HUES48 (cell line): ENCODE data around the gene PRKAG2.

Source experiments
- H3K27ac ChIP-seq: one replicate; pipeline ENCODE4 v1.7.0; 2013; ENCODE audit warnings: low read depth, low read length, inconsistent platforms
- H3K27me3 ChIP-seq: 2 replicates; pipeline ENCODE4 v1.6.1; 2013; ENCODE audit warnings: mild to moderate bottlenecking, low read length; ENCODE audit not compliant: control insufficient read depth, insufficient read depth
- H3K36me3 ChIP-seq: 2 replicates; pipeline ENCODE4 v1.6.1; 2013; ENCODE audit warnings: low read length; ENCODE audit not compliant: control insufficient read depth, insufficient read depth
- H3K4me1 ChIP-seq: 2 replicates; pipeline ENCODE4 v1.6.1; 2013; ENCODE audit warnings: mild to moderate bottlenecking, low read length; ENCODE audit not compliant: control insufficient read depth, insufficient read depth
- H3K4me3 ChIP-seq: 2 replicates; pipeline ENCODE4 v1.5.1; 2013; ENCODE audit warnings: mild to moderate bottlenecking, low read depth, low read length
- H3K9ac ChIP-seq: 2 replicates; pipeline ENCODE4 v1.6.1; 2013; ENCODE audit warnings: mild to moderate bottlenecking, low read depth, low read length, moderate library complexity
- H3K9me3 ChIP-seq: 2 replicates; pipeline ENCODE4 v1.6.1; 2013; ENCODE audit warnings: low read length; ENCODE audit not compliant: control insufficient read depth, insufficient read depth

PRKAG2 gene

DNA sequence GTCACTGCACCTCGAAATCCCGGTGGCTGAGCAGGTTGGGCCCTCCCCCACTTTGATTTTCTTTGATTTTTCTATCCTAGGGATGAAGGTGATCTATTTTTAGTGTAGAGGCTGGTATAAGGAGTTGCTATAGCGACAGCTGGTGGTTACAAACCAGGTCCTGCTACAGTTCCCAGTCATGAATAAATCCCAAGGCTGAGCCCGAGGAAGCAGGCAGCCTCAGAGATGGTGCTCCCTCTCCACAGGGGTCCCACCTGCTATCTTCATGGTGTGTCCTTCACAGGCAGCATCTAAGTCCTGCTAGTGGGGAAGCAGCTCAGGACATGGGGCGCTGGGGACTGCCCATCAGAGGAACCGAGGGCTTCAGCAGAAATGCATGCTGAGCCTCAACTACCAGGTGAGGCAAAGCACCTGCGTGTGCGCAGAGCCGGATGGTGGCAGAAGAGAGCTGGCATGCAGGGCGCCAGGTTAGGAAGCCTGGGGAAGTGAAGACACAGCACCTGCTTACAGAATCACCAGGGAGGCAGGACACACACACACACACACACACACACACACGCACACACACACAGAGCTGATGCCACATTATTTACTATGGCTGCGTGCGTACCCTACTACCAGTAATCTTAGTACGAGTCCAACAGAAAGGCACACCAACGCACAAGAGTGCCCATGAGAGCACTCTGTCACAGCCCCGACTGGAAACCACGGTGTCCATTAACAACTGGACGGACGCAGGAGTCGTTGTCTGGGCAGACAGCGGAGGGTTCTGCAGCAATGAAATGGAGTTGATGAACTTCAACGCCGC lies 150.9 kb downstream of the PRKAG2 start:
- Histone ChIP-seq H3K9me3 (no peaks in the 10 kb centered on the region), H3K27me3 (no peaks in the 10 kb centered on the region), H3K9ac (no peak overlapping the region), H3K36me3 (no peaks in the 10 kb centered on the region), H3K27ac (no peak overlapping the region), H3K4me1 (no peaks in the 10 kb centered on the region), H3K4me3 (no peak overlapping the region)

- no peak overlapping the region for H3K4me3 ChIP-seq
- H3K27me3 ChIP-seq: no peaks in the 10 kb centered on the region
- H3K9me3 ChIP-seq: no peaks in the 10 kb centered on the region
- H3K27ac ChIP-seq: no peak overlapping the region
- H3K9ac ChIP-seq: no peak overlapping the region
- H3K4me1 ChIP-seq: no peaks in the 10 kb centered on the region
- no peaks in the 10 kb centered on the region for H3K36me3 ChIP-seq
These were observed 151.9 kb downstream of the PRKAG2 start for GRCh38 chr7:151724920-151725584.

- H3K9ac ChIP-seq: no peak overlapping the region
- no peaks in the 10 kb centered on the region for H3K36me3 ChIP-seq
- no peak overlapping the region for H3K4me3 ChIP-seq
- no peaks in the 10 kb centered on the region for H3K9me3 ChIP-seq
- H3K4me1 ChIP-seq: no peaks in the 10 kb centered on the region
- no peaks in the 10 kb centered on the region for H3K27me3 ChIP-seq
- no peak overlapping the region for H3K27ac ChIP-seq
These were observed 152.5 kb downstream of the PRKAG2 start for GRCh38 chr7:151724250-151724915.

DNA sequence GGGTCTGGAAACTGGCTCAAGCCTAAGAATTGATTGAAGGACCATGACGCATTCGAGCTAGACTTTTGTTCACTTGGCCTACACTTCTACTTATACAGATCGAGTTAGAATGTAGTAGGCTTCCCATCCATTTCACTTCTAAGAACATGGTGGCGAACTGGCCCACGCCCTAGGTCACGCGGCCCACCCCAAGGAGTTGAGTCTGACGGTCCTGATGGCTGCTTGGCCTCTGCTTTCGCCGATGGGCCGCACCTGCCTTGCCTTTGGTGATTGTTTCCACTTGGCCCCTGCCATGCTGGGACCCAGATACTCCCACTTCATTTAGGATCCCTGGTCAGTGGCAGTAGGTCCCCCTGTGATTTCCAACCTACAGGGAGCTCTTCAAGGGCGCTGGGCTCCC lies 153.6 kb downstream of the PRKAG2 start:
- Histone ChIP-seq H3K36me3 (no peaks in the 10 kb centered on the region), H3K27ac (no peak overlapping the region), H3K4me1 (no peaks in the 10 kb centered on the region), H3K4me3 (no peak overlapping the region), H3K9ac (no peak overlapping the region), H3K9me3 (no peaks in the 10 kb centered on the region), H3K27me3 (no peaks in the 10 kb centered on the region)

- H3K4me3 ChIP-seq: no peak overlapping the region
- no peak overlapping the region for H3K27ac ChIP-seq
- no peak overlapping the region for H3K9ac ChIP-seq
- H3K36me3 ChIP-seq: no peaks in the 10 kb centered on the region
- H3K9me3 ChIP-seq: no peaks in the 10 kb centered on the region
- no peaks in the 10 kb centered on the region for H3K4me1 ChIP-seq
- H3K27me3 ChIP-seq: no peaks in the 10 kb centered on the region
These were observed 154.4 kb downstream of the PRKAG2 start for GRCh38 chr7:151722533-151722932.

DNA sequence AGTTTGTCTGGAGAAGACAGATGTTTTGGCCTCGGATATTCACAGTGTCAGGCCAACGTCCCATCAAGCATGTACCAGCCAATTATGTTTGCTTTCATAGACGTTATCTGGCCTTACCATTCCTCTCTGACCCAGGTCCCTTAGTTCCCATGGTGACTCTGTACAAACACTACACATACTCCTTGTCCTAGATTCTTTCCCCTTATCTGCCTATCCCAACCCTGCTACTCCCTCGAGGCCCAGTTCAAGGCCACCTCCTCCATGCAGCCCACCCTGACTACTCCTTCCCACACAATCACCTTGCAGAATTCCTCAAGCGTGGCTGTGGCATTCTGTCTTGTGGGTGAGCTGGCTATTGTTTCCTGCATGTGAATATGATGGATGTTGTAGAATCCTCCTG lies 155.2 kb downstream of the PRKAG2 start:
- Histone ChIP-seq H3K27ac (no peak overlapping the region), H3K4me1 (no peaks in the 10 kb centered on the region), H3K9me3 (no peaks in the 10 kb centered on the region), H3K27me3 (no peaks in the 10 kb centered on the region), H3K36me3 (no peaks in the 10 kb centered on the region), H3K4me3 (no peak overlapping the region), H3K9ac (no peak overlapping the region)

DNA sequence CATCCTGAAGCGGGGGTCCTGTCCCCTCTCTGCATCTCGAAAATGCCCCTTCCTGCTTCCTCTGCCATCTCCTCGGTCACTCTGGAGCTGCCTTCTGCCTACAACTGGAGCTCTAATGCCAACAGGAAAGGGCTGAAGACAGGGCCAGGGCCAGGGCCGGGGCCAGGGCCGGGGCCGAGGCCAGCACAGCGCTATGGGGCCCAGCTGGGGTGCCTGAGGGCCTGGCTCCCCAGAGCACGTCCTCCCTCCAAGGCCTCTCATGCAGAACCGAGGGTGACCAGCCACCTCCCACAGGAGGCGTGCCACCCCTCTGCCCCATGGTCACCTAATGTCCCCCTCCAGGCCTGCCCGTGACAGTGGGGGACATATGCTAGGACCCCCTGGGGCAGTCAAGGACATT lies 155.7 kb downstream of the PRKAG2 start:
- Histone ChIP-seq H3K4me3 (no peak overlapping the region), H3K27me3 (no peaks in the 10 kb centered on the region), H3K9me3 (no peaks in the 10 kb centered on the region), H3K9ac (no peak overlapping the region), H3K36me3 (no peaks in the 10 kb centered on the region), H3K4me1 (no peaks in the 10 kb centered on the region), H3K27ac (no peak overlapping the region)

- H3K9me3 ChIP-seq: no peaks in the 10 kb centered on the region
- H3K4me1 ChIP-seq: no peaks in the 10 kb centered on the region
- H3K9ac ChIP-seq: no peak overlapping the region
- no peaks in the 10 kb centered on the region for H3K27me3 ChIP-seq
- no peaks in the 10 kb centered on the region for H3K36me3 ChIP-seq
- H3K27ac ChIP-seq: no peak overlapping the region
- H3K4me3 ChIP-seq: no peak overlapping the region
These were observed 156.6 kb downstream of the PRKAG2 start for GRCh38 chr7:151720280-151720679.

DNA sequence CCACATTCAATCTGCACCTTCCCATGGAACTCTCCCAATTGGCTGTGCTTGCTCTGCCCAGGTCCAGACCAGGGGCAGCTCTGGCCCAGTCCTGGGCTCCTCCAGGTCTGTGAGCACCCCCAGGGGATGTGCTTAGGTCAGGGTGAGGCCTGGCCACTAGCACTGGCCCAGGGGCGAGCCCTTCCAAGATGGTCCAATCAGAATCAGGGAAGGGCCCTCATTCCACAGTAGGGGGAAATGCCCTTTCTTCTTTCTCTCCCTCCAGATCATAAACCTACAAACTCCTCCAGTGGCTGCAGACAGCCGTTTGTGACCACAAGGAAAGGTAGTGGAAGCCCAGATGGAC lies 157.0 kb downstream of the PRKAG2 start:
- Histone ChIP-seq H3K9ac (no peak overlapping the region), H3K27ac (no peak overlapping the region), H3K4me3 (no peak overlapping the region), H3K4me1 (no peaks in the 10 kb centered on the region), H3K27me3 (no peaks in the 10 kb centered on the region), H3K9me3 (no peaks in the 10 kb centered on the region), H3K36me3 (no peaks in the 10 kb centered on the region)

DNA sequence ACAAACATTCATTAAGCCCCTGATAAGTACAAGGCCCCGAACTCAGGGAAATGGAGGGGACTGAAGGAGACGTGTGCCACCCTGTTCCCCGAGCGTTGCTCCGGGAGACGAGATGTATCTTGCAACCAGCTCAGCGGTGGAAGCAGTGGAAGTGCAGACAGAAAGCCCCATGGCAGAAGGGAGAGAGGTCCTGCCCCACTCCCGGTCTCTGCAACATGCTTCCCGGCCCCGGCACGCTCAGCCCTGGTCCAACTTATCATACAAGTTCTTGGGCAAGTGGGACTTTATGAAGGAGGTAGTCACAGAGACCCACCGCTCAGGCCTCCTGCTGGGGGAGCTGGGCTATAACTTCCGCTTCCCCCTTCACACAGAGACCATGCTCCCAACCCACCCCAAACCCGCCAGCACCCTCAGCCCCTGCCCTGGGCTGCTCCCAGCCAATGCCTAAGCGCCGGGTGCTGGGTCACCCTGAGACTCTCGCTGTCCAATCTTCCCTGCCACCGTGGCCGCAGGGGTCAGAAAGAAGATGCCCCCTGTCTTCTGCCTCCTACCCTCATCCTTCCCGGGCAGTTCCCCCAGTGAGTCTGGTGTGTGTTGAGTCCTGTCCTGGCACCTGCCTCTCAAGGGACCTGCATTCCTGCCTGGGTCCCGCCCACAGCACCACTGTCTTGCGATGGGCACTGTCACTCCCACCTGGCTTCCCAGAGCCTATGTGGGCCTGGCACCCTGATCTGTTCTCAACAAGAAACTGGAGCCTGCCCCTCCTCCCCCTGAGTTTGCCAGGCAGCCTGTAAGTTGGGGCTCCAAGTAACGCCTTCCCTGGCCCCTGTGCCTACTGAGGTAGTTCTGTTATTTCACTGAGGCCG lies 157.7 kb downstream of the PRKAG2 start:
- Histone ChIP-seq H3K27ac (no peak overlapping the region), H3K9me3 (no peaks in the 10 kb centered on the region), H3K4me3 (no peak overlapping the region), H3K36me3 (no peaks in the 10 kb centered on the region), H3K9ac (no peak overlapping the region), H3K27me3 (no peaks in the 10 kb centered on the region), H3K4me1 (no peaks in the 10 kb centered on the region)
